ENCODE data around the gene PRPS1L1. TPM values are rescaled to one million over a fixed set of nuclear protein-coding genes. Genes with fewer than 3 reads are reported as not detected.

The PRPS1L1 gene
- total and polyA plus RNA-seq, 12 donors = not detected

DNA sequence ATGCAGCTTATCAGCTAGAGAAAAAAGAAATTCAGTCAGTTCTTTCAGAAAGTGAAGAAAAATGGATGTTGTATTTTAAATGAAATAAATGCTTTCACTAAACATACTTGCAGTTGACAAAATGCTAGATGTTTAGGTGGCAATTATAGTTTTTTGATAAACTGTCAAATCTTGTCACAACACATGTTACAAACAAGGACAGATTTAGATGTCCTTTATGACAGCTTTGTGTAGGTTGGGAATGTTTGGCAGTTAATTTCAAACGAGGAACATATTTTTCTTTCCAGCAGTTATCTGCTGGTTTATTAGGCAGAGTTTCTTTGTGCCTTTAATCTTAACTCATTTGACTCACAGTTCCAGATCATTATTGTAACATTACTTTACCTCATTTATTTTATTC, 3.1 kb upstream of the PRPS1L1 start:
- Histone ChIP-seq H3K4me3 (no peak overlapping the region), H3K4me1 (no peaks in the 10 kb centered on the region), H3K27ac (no peak overlapping the region), H3K9me3 (no peaks in the 10 kb centered on the region), H3K36me3 (no peaks in the 10 kb centered on the region), H3K27me3 (no peaks in the 10 kb centered on the region)
- intact Hi-C loops (cut with DNase I) = no loop called here
- no peak for ATAC-seq
- DNase-seq = no peak
- WGBS, 2 donors = 16% methylated on average over 1 of the region's 1 CpG
- TF ChIP-seq, protein P1, sequence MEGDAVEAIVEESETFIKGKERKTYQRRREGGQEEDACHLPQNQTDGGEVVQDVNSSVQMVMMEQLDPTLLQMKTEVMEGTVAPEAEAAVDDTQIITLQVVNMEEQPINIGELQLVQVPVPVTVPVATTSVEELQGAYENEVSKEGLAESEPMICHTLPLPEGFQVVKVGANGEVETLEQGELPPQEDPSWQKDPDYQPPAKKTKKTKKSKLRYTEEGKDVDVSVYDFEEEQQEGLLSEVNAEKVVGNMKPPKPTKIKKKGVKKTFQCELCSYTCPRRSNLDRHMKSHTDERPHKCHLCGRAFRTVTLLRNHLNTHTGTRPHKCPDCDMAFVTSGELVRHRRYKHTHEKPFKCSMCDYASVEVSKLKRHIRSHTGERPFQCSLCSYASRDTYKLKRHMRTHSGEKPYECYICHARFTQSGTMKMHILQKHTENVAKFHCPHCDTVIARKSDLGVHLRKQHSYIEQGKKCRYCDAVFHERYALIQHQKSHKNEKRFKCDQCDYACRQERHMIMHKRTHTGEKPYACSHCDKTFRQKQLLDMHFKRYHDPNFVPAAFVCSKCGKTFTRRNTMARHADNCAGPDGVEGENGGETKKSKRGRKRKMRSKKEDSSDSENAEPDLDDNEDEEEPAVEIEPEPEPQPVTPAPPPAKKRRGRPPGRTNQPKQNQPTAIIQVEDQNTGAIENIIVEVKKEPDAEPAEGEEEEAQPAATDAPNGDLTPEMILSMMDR (IDR thresholded peaks at IDR 0.05) = no peak

DNA sequence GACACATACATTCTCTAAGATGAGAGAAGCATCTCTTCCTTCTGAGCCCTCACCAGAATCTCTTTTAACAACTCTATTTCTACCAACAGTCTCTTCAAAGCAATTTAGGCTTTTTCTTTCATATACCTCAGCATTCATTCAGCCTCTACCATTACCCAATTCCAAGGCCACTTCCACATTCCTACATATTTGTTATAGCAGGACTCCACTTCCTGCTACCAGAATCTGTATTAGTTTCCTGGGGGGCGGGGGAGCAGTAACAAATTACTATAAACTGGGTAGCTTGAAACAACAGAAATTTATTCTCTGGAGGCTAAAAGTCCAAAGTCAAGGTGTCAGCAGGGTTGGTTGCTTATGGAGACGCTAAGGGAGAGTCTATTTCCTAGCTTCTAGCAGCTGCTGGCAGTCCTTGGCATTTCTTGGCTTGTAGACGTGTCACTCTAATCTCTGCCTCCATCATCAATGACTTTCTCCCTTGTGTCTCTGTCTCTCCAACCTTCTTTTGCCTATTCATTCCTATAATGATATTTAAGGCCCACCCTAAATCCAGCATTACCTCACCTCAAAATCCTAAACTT, 7.4 kb downstream of the PRPS1L1 start:
- 76 to 84% methylated on average over 3 of the region's 3 CpGs for WGBS, 2 donors
- Histone ChIP-seq H3K4me3 (no peak overlapping the region), H3K4me1 (peaks cover 0 to 21% (median 14%) of the 10 kb centered on the region in 9 donors), H3K27me3 (no peaks in the 10 kb centered on the region), H3K36me3 (no peaks in the 10 kb centered on the region), H3K9me3 (peaks cover 0 to 5% (median 0%) of the 10 kb centered on the region in 11 donors), H3K27ac (peak overlapping the region in 5 of 10 donors; percentile 35 to 76 (median 63))
- peak in 1 of 8 donors; percentile 42 for ATAC-seq
- intact Hi-C loops (cut with DNase I) = no loop called here
- DNase-seq = no peak
- TF ChIP-seq, protein P1 (IDR thresholded peaks at IDR 0.05) = no peak

DNA sequence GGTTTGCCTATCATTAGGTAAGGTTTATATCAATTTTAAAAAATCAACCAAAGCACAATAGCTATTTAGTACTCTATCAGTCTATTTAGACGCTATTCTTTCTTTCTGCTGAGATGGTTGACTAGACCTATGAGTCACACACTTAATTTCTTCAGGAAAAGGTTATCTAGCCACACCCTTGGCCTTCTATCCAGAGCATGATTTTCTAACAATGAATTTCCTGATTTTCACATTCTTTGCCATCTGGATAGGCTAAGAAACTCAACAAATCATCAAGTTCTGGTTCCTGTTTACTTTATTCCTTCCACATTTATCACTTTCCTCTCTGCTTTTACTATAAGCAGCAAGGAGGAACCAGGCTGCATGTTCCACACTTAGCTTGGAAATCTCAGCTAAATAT, 8.1 kb downstream of the PRPS1L1 start:
- TF ChIP-seq, protein P1 (IDR thresholded peaks at IDR 0.05) = no peak
- no peak for DNase-seq
- peak in 6 of 8 donors; percentile 39 to 93 (median 72) for ATAC-seq
- intact Hi-C loops (cut with DNase I) = no loop called here
- Histone ChIP-seq H3K36me3 (no peaks in the 10 kb centered on the region), H3K4me3 (no peak overlapping the region), H3K4me1 (peaks cover 0 to 21% (median 14%) of the 10 kb centered on the region in 9 donors), H3K27me3 (no peaks in the 10 kb centered on the region), H3K9me3 (peaks cover 0 to 5% (median 0%) of the 10 kb centered on the region in 11 donors), H3K27ac (peak overlapping the region in 5 of 10 donors; percentile 35 to 76 (median 63))
- WGBS, 2 donors = 25 to 44% methylated on average over 1 of the region's 1 CpG

DNA sequence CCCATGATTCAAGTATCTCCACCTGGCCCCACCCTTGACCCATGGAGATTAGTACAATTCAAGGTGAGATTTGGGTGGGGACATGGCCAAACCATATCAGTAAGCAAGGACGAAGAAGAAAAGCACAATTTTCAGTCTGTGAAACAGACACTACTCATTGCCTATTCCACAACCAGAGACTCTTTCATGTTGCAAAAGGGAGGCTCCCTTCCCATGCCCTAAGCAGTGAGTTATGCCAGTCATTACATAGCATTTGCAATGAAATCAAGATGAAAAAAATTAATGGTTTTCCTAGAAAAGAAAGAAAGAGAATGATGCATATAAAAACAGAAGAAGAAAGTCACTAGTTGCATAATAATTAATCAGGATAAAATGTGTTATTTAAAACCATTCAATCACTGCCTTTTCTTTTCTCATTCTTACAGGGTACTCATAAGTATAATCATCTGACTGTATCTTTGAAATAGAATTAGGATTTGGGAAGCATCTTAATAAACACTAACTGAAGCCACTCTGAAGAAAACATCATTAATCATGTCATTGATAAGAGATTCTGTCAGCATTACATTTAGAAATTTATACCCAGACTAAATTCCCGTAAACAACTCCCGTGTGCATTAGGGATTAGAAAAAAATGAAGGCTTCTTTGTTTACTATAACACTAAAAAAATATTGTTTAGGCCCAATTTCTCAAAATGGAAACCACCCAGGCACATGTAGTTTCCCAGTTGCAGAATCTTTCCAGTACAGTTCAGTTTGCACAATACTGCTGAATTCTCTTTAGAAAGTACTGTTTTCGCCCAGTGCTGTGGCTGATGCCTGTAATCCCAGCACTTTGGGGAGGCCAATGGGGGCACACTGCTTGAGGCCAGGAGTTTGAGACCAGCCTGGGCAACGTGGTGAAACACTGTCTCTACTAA, 9.1 kb downstream of the PRPS1L1 start:
- peaks cover 0 to 21% (median 14%) of the 10 kb centered on the region in 9 donors for H3K4me1 ChIP-seq
- H3K36me3 ChIP-seq = no peaks in the 10 kb centered on the region
- WGBS, 2 donors = 84 to 87% methylated on average over 5 of the region's 5 CpGs
- DNase-seq (no peak), ATAC-seq (no peak)
- TF ChIP-seq, protein P1 (IDR thresholded peaks at IDR 0.05) = no peak
- H3K27me3 ChIP-seq = no peaks in the 10 kb centered on the region
- intact Hi-C loops (cut with DNase I) = no loop called here
- H3K4me3 ChIP-seq = no peak overlapping the region
- H3K27ac ChIP-seq = peak overlapping the region in 3 of 10 donors; percentile 63 to 76 (median 67)
- peaks cover 0 to 5% (median 0%) of the 10 kb centered on the region in 11 donors for H3K9me3 ChIP-seq
